Esophagus squamous epithelium (tissue), 4 donors: ENCODE data around the gene PSIP1.
"Not testable (repeated sequence)": the region's sequence is repeated elsewhere in the genome, so short reads cannot be mapped to it uniquely, and the experiment has no call there.

ENCODE experiments used
- CTCF ChIP-seq, 6 experiments: fragments of 450-650 bp in 4 of 6; fragments of 200-600 bp in 2 of 6; sonication (generic) in 2 of 6; IDR thresholded peaks; one replicate each; pipeline ENCODE4 v1.5.1; 2016 to 2019; ENCODE audit warnings: antibody characterized with exemption in 6 of 6, mild to moderate bottlenecking in 4 of 6, moderate library complexity in 4 of 6
- POLR2A ChIP-seq, 4 donors: fragments of 450-650 bp; IDR thresholded peaks; one replicate each; pipeline ENCODE4 v1.6.1; 2017; ENCODE audit warnings: antibody characterized with exemption in 4 of 4, mild to moderate bottlenecking in 4 of 4, moderate library complexity in 3 of 4

DNA sequence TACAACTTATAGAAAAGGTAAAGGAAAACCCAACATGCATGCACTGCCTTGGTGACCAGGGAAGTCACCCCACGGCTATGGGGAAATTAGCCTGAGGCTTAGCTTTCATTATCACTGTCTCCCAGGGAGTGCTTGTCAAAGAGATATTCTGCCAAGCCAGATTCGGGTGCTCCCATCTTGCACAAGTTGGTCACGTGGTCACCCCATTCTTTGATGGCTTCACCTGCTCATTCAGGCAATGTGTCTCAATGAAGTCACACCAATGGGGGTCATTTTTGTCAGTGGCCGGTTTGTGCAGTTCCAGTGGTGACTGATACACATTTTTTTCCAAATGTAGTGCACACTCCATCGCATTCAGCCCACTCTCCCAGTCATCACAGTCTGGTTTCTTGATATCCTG, 16.3 kb upstream of the PSIP1 start:
- TF ChIP-seq POLR2A, CTCF (IDR thresholded peaks at IDR 0.05): not testable (repeated sequence)
